ENCODE results near the gene P2RY2.
"Not testable (repeated sequence)": the region's sequence is repeated elsewhere in the genome, so short reads cannot be mapped to it uniquely, and the experiment has no call there.

P2RY2 gene

GRCh38 chr11:73193251-73194033 is 24.6 kb upstream of the P2RY2 start:
- CTCF ChIA-PET = interaction anchor here (0.9 to 1.0 kb wide), 2 partner anchors 13 to 51 kb away, joined by 3 read pairs; partner anchors contain the start of gene FCHSD2
- no peak overlapping the region for H3K27ac Mint-ChIP-seq
- H3K36me3 Mint-ChIP-seq = no peaks in the 10 kb centered on the region
- no peak overlapping the region for H3K4me3 Mint-ChIP-seq
- peaks cover 2% of the 10 kb centered on the region for H3K4me1 Mint-ChIP-seq
- peaks cover 49% of the 10 kb centered on the region for H3K27me3 Mint-ChIP-seq
- no peak for DNase-seq
- H3K9me3 Mint-ChIP-seq = no peaks in the 10 kb centered on the region

- CTCF ChIA-PET = interaction anchor here (0.7 to 2.1 kb wide), 2 partner anchors 8 to 26 kb away, joined by 3 to 6 read pairs; no protein-coding TSS in a partner anchor
- no peak overlapping the region for H3K27ac Mint-ChIP-seq
- H3K9me3 Mint-ChIP-seq = no peaks in the 10 kb centered on the region
- DNase-seq = no peak
- no peaks in the 10 kb centered on the region for H3K36me3 Mint-ChIP-seq
- H3K4me1 Mint-ChIP-seq = peaks cover 2% of the 10 kb centered on the region
- peaks cover 47% of the 10 kb centered on the region for H3K27me3 Mint-ChIP-seq
- H3K4me3 Mint-ChIP-seq = no peak overlapping the region
These were observed 24.0 kb upstream of the P2RY2 start for GRCh38 chr11:73194034-73194507.

- Mint-ChIP-seq H3K4me3 (no peak overlapping the region), H3K27ac (no peak overlapping the region), H3K4me1 (peaks cover under 1% of the 10 kb centered on the region), H3K36me3 (no peaks in the 10 kb centered on the region), H3K9me3 (no peaks in the 10 kb centered on the region), H3K27me3 (peaks cover 44% of the 10 kb centered on the region)
- no peak for DNase-seq
- CTCF ChIA-PET = interaction anchor here (0.7 to 2.1 kb wide), 2 partner anchors 9 to 25 kb away, joined by 3 to 6 read pairs; no protein-coding TSS in a partner anchor
These were observed 23.5 kb upstream of the P2RY2 start for GRCh38 chr11:73194593-73194992.

- Mint-ChIP-seq H3K36me3 (no peaks in the 10 kb centered on the region), H3K4me1 (no peaks in the 10 kb centered on the region)
These were observed 22.7 kb upstream of the P2RY2 start for GRCh38 chr11:73195191-73196007.

GRCh38 chr11:73196576-73196975 is 21.5 kb upstream of the P2RY2 start:
- Mint-ChIP-seq H3K9me3 (no peaks in the 10 kb centered on the region), H3K4me3 (no peak overlapping the region), H3K27me3 (peaks cover 37% of the 10 kb centered on the region), H3K27ac (no peak overlapping the region), H3K4me1 (no peaks in the 10 kb centered on the region), H3K36me3 (no peaks in the 10 kb centered on the region)
- CTCF ChIA-PET = no interaction called here
- DNase-seq = no peak

More at GRCh38 chr11:73195191-73196007, 22.7 kb upstream of the P2RY2 start:
- no peak overlapping the region for H3K27ac Mint-ChIP-seq
- CTCF ChIA-PET = interaction anchor here (2.1 kb wide), 1 partner anchor 10 kb away, joined by 6 read pairs; no protein-coding TSS in a partner anchor
- H3K9me3 Mint-ChIP-seq = no peaks in the 10 kb centered on the region
- DNase-seq = no peak
- H3K27me3 Mint-ChIP-seq = peaks cover 42% of the 10 kb centered on the region
- no peak overlapping the region for H3K4me3 Mint-ChIP-seq

GRCh38 chr11:73197348-73197747 is 20.7 kb upstream of the P2RY2 start:
- CTCF ChIA-PET = no interaction called here
- no peaks in the 10 kb centered on the region for H3K4me1 Mint-ChIP-seq
- no peak for DNase-seq
- H3K36me3 Mint-ChIP-seq = no peaks in the 10 kb centered on the region
- H3K27me3 Mint-ChIP-seq = peaks cover 40% of the 10 kb centered on the region
- no peak overlapping the region for H3K4me3 Mint-ChIP-seq
- no peak overlapping the region for H3K27ac Mint-ChIP-seq
- no peaks in the 10 kb centered on the region for H3K9me3 Mint-ChIP-seq

- H3K4me3 Mint-ChIP-seq, H3K36me3 Mint-ChIP-seq, H3K9me3 Mint-ChIP-seq, H3K27ac Mint-ChIP-seq, H3K4me1 Mint-ChIP-seq, DNase-seq, CTCF ChIA-PET: not testable (repeated sequence)
- peaks cover 40% of the 10 kb centered on the region for H3K27me3 Mint-ChIP-seq
These were observed 20.3 kb upstream of the P2RY2 start for GRCh38 chr11:73197787-73198186.

- H3K36me3 Mint-ChIP-seq = no peaks in the 10 kb centered on the region
- CTCF ChIA-PET = no interaction called here
- DNase-seq = no peak
- no peaks in the 10 kb centered on the region for H3K9me3 Mint-ChIP-seq
- peaks cover 37% of the 10 kb centered on the region for H3K27me3 Mint-ChIP-seq
- no peak overlapping the region for H3K4me3 Mint-ChIP-seq
- no peaks in the 10 kb centered on the region for H3K4me1 Mint-ChIP-seq
- no peak overlapping the region for H3K27ac Mint-ChIP-seq
These were observed 19.4 kb upstream of the P2RY2 start for GRCh38 chr11:73198677-73199076.

- no peaks in the 10 kb centered on the region for H3K9me3 Mint-ChIP-seq
- DNase-seq = no peak
- no peaks in the 10 kb centered on the region for H3K36me3 Mint-ChIP-seq
- H3K27ac Mint-ChIP-seq = no peak overlapping the region
- CTCF ChIA-PET = no interaction called here
- peaks cover 42% of the 10 kb centered on the region for H3K27me3 Mint-ChIP-seq
- H3K4me3 Mint-ChIP-seq = no peak overlapping the region
- H3K4me1 Mint-ChIP-seq = peaks cover 2% of the 10 kb centered on the region
These were observed 18.6 kb upstream of the P2RY2 start for GRCh38 chr11:73199446-73199845.

GRCh38 chr11:73200256-73200655 is 17.8 kb upstream of the P2RY2 start:
- Mint-ChIP-seq H3K36me3 (no peaks in the 10 kb centered on the region), H3K27ac (no peak overlapping the region), H3K4me3 (no peak overlapping the region), H3K9me3 (no peaks in the 10 kb centered on the region), H3K27me3 (peaks cover 41% of the 10 kb centered on the region), H3K4me1 (peaks cover 8% of the 10 kb centered on the region)
- CTCF ChIA-PET = interaction anchor here (0.6 kb wide), 2 partner anchors 151 to 249 kb away, joined by 3 read pairs; no protein-coding TSS in a partner anchor
- DNase-seq = no peak

GRCh38 chr11:73201249-73201648 is 16.8 kb upstream of the P2RY2 start:
- Mint-ChIP-seq H3K27ac (no peak overlapping the region), H3K9me3 (no peaks in the 10 kb centered on the region)

GRCh38 chr11:73201888-73202780 is 15.9 kb upstream of the P2RY2 start:
- H3K27ac Mint-ChIP-seq = no peak overlapping the region
- H3K9me3 Mint-ChIP-seq = no peaks in the 10 kb centered on the region
- no peaks in the 10 kb centered on the region for H3K36me3 Mint-ChIP-seq
- no peak overlapping the region for H3K4me3 Mint-ChIP-seq
- DNase-seq = no peak
- H3K27me3 Mint-ChIP-seq = peaks cover 40% of the 10 kb centered on the region
- peaks cover 8% of the 10 kb centered on the region for H3K4me1 Mint-ChIP-seq
- CTCF ChIA-PET = interaction anchor here (0.6 kb wide), 2 partner anchors 278 to 462 kb away, joined by 3 read pairs; no protein-coding TSS in a partner anchor

More at GRCh38 chr11:73201249-73201648, 16.8 kb upstream of the P2RY2 start:
- Mint-ChIP-seq H3K4me3 (no peak overlapping the region), H3K4me1 (peaks cover 8% of the 10 kb centered on the region), H3K27me3 (peaks cover 40% of the 10 kb centered on the region), H3K36me3 (no peaks in the 10 kb centered on the region)
- DNase-seq = no peak
- CTCF ChIA-PET = no interaction called here

- Mint-ChIP-seq H3K27me3 (peaks cover 44% of the 10 kb centered on the region), H3K9me3 (no peaks in the 10 kb centered on the region), H3K4me3 (no peak overlapping the region), H3K27ac (no peak overlapping the region), H3K4me1 (peaks cover 8% of the 10 kb centered on the region), H3K36me3 (no peaks in the 10 kb centered on the region)
- no peak for DNase-seq
- CTCF ChIA-PET = no interaction called here
These were observed 14.8 kb upstream of the P2RY2 start for GRCh38 chr11:73203322-73203721.

GRCh38 chr11:73203790-73204189 is 14.3 kb upstream of the P2RY2 start:
- H3K27me3 Mint-ChIP-seq = peaks cover 49% of the 10 kb centered on the region
- H3K9me3 Mint-ChIP-seq = no peaks in the 10 kb centered on the region

More at GRCh38 chr11:73203790-73204189, 14.3 kb upstream of the P2RY2 start:
- Mint-ChIP-seq H3K27ac (no peak overlapping the region), H3K4me1 (peaks cover 8% of the 10 kb centered on the region), H3K36me3 (no peaks in the 10 kb centered on the region), H3K4me3 (no peak overlapping the region)
- no peak for DNase-seq
- CTCF ChIA-PET = no interaction called here
